ENCODE measurements around the gene ACSM4.

- TF ChIP-seq CTCF (IDR thresholded peaks at IDR 0.05) (no peak), ATF1 (CRISPR knock-in tag; IDR thresholded peaks at IDR 0.05) (no peak), SP1 (CRISPR knock-in tag; conservative IDR thresholded peaks at IDR 0.05) (no peak), CREB1 (CRISPR knock-in tag; IDR thresholded peaks at IDR 0.05) (no peak), ZNF281 (CRISPR knock-in tag; IDR thresholded peaks at IDR 0.05) (no peak), ATF6 (CRISPR knock-in tag; IDR thresholded peaks at IDR 0.05) (no peak), ZBTB43 (CRISPR knock-in tag; IDR thresholded peaks at IDR 0.05) (no peak), NFYB (CRISPR knock-in tag; conservative IDR thresholded peaks at IDR 0.05; ENCODE audit: low read depth) (no peak)
- TF ChIP-seq, protein P1, sequence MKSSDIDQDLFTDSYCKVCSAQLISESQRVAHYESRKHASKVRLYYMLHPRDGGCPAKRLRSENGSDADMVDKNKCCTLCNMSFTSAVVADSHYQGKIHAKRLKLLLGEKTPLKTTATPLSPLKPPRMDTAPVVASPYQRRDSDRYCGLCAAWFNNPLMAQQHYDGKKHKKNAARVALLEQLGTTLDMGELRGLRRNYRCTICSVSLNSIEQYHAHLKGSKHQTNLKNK (CRISPR knock-in tag; IDR thresholded peaks at IDR 0.05): no peak
These were observed 39.3 kb upstream of the ACSM4 start for GRCh38 chr12:7264538-7264937.

All from WTC11 (cell line).